ENCODE results near the gene CLEC16A. TPM values are rescaled to one million over a fixed set of nuclear protein-coding genes. Genes with fewer than 3 reads are reported as not detected.

CLEC16A gene
- total RNA-seq, 4 donors from 2014 or later = 29.5 to 58.8 (median 48.4) TPM

GRCh38 chr16:11198375-11198774, 254.0 kb downstream of the CLEC16A start:
- intact Hi-C loops (cut with DNase I) = no loop called here
- no peak for DNase-seq
- no peaks in the 10 kb centered on the region for H3K36me3 ChIP-seq
- WGBS, 2 donors = 73% methylated on average over 5 of the region's 5 CpGs
- no peaks in the 10 kb centered on the region for H3K9me3 ChIP-seq
- no peaks in the 10 kb centered on the region for H3K27me3 ChIP-seq
- TF ChIP-seq POLR2A (IDR thresholded peaks at IDR 0.05) = no peak
- TF ChIP-seq, protein P1, sequence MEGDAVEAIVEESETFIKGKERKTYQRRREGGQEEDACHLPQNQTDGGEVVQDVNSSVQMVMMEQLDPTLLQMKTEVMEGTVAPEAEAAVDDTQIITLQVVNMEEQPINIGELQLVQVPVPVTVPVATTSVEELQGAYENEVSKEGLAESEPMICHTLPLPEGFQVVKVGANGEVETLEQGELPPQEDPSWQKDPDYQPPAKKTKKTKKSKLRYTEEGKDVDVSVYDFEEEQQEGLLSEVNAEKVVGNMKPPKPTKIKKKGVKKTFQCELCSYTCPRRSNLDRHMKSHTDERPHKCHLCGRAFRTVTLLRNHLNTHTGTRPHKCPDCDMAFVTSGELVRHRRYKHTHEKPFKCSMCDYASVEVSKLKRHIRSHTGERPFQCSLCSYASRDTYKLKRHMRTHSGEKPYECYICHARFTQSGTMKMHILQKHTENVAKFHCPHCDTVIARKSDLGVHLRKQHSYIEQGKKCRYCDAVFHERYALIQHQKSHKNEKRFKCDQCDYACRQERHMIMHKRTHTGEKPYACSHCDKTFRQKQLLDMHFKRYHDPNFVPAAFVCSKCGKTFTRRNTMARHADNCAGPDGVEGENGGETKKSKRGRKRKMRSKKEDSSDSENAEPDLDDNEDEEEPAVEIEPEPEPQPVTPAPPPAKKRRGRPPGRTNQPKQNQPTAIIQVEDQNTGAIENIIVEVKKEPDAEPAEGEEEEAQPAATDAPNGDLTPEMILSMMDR (IDR thresholded peaks at IDR 0.05) = no peak
- H3K4me1 ChIP-seq = peaks cover 0 to 14% of the 10 kb centered on the region in 2 donors
- no peak overlapping the region for H3K27ac ChIP-seq
- no peak overlapping the region for H3K4me3 ChIP-seq (replicated peaks in 1 of 3)

DNA sequence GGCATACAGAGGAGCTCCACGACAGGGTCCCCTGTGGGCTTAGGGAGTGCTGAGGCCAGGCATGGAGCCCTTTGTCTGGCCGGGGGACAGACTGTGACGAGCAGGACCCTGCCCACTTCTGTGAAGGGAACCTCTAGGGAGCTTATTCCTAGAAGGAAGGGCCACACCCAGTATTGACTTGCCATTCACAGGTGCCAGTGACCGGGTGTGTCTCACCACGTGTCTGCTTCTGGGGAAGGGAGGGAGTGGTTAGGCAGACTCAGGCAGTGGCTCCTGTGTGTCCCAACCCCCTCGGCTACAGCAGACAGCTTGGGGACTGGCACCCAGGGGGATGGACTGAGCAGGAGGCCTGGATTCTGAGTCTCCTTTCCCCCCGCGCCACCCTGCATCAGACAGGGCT, 254.5 kb downstream of the CLEC16A start:
- TF ChIP-seq, protein P1 (IDR thresholded peaks at IDR 0.05) = no peak
- no peak for TF ChIP-seq POLR2A (IDR thresholded peaks at IDR 0.05)
- DNase-seq = no peak
- Histone ChIP-seq H3K36me3 (no peaks in the 10 kb centered on the region), H3K9me3 (no peaks in the 10 kb centered on the region), H3K4me3 (replicated peaks in 1 of 3) (no peak overlapping the region), H3K27me3 (no peaks in the 10 kb centered on the region), H3K27ac (no peak overlapping the region), H3K4me1 (peaks cover 0 to 16% of the 10 kb centered on the region in 2 donors)
- WGBS, 2 donors = 70 to 100% methylated on average over 2 to 8 of the region's 8 CpGs
- intact Hi-C loops (cut with DNase I) = no loop called here

GRCh38 chr16:11200592-11200991, 256.2 kb downstream of the CLEC16A start:
- H3K4me1 ChIP-seq = peaks cover 0 to 18% of the 10 kb centered on the region in 2 donors
- no peak for DNase-seq
- H3K9me3 ChIP-seq = no peaks in the 10 kb centered on the region
- no peak overlapping the region for H3K27ac ChIP-seq
- no peak for TF ChIP-seq POLR2A (IDR thresholded peaks at IDR 0.05)
- TF ChIP-seq, protein P1 (IDR thresholded peaks at IDR 0.05) = no peak
- intact Hi-C loops (cut with DNase I) = no loop called here
- no peak overlapping the region for H3K4me3 ChIP-seq (replicated peaks in 1 of 3)
- no peaks in the 10 kb centered on the region for H3K27me3 ChIP-seq
- H3K36me3 ChIP-seq = no peaks in the 10 kb centered on the region
- WGBS, 2 donors = 86 to 88% methylated on average over 10 of the region's 10 CpGs

DNA sequence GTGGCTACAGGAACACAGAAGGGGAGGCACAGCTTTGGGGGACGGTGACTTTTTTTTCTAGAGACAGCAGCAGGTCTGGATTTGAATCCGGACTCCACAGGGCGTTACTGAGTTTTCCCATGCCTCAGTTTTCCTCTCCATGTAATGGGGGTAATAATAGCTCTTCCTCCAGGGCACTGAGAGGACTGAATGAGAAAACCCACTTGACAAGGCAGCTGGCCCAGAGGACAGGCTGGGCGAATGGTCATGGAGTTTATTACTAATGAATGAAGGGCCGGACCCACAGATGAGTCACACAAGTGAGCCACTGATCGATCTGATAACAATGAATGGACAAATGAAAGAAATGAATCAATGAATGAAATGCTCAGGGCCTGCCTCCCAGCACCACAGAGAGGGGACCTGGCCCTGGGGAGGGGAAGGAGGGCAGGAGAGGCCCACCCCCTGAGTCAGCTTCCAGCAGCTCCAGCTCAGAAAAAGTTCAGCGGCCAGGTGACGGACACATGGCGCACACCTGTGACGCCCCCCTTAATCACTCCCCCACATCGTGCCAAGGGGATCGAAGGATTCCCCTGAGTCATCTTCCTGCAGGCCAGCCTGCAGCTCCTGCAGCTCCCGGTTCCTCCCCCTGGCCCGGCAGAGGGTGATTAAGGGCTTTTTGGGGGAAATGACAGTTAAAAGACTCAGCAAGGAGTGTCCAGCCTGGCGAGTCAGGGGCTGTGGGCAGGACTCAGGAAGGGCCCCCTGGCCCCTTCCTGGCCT, 257.3 kb downstream of the CLEC16A start:
- Histone ChIP-seq H3K4me3 (replicated peaks in 1 of 3) (no peak overlapping the region), H3K27ac (no peak overlapping the region), H3K4me1 (peaks cover 0 to 28% of the 10 kb centered on the region in 2 donors), H3K27me3 (no peaks in the 10 kb centered on the region), H3K9me3 (no peaks in the 10 kb centered on the region), H3K36me3 (no peaks in the 10 kb centered on the region)
- no peak for DNase-seq
- intact Hi-C loops (cut with DNase I) = no loop called here
- 66 to 85% methylated on average over 11 of the region's 15 CpGs for WGBS, 2 donors
- TF ChIP-seq, protein P1 (IDR thresholded peaks at IDR 0.05) = no peak
- TF ChIP-seq POLR2A (IDR thresholded peaks at IDR 0.05) = no peak

DNA sequence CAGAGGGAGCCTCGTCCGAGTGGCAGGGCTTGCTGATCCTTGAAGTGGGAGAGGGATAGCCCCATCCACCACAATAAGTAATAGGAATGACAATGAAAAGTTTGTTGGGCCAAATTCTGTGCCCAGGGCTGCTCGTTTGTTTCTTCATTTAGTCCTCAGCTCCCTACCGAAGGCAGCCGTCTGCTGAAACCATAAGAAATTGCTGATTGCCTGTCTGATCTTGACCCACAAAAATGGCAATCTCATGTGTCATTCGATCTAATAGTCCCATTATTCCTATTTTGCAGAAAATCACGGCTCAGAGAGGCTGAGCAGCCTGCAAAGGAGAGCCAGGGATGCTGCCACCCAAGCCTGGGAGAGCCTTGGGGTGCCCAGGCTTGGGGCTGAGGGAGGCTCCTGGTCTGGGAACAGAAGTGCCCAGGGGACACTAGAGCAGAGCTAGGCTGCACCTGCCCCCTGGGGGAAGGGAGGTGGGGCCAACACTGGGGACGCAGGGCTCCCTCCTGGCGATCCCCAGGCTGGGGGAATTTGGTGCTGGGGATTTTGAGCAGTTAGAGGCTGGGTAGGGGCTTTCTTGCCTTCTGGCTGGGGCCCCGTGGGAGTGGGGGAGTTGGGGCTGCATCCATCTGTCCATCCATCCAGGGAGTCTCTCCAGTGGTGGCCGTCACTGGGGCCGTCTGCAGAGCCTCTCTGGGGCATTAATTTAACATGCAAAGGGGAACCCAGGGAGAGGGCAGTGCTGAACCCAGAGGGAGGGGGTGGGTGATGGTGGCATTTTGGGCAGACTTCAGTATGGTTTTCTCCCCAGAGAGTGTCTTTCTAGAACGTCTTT, 258.1 kb downstream of the CLEC16A start:
- no peak for TF ChIP-seq POLR2A (IDR thresholded peaks at IDR 0.05)
- TF ChIP-seq, protein P1 (IDR thresholded peaks at IDR 0.05) = no peak
- intact Hi-C loops (cut with DNase I) = no loop called here
- Histone ChIP-seq H3K27ac (no peak overlapping the region), H3K27me3 (no peaks in the 10 kb centered on the region), H3K4me1 (peaks cover 0 to 28% of the 10 kb centered on the region in 2 donors), H3K9me3 (no peaks in the 10 kb centered on the region), H3K4me3 (replicated peaks in 1 of 3) (no peak overlapping the region), H3K36me3 (no peaks in the 10 kb centered on the region)
- no peak for DNase-seq
- 57 to 59% methylated on average over 10 to 11 of the region's 13 CpGs for WGBS, 2 donors

Measured in thyroid gland (tissue), 4 donors.